ENCODE data around the gene SFSWAP. TPM values are rescaled to one million over a fixed set of nuclear protein-coding genes. Genes with fewer than 3 reads are reported as not detected.

The SFSWAP gene
- total RNA-seq, 1 experiment from 2014 or later = 48.1 TPM

DNA sequence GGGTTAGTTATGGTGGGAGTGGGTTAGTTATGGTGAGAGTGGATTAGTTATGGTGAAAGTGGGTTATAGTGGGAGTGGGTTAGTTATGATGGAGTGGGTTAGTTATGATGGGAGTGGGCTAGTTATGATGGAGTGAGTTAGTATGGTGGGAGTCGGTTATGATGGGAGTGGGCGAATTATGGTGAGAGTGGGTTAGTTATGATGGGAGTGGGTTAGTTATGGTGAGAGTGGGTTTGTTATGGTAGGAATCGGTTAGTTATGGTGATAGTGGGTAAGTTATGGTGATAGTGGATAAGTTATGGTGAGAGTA, 22.1 kb upstream of the SFSWAP start:
- Histone ChIP-seq H3K56ac (ENCODE audit: insufficient read length, low read depth, low read length) (no peak overlapping the region), H3K27me3 (ENCODE audit: insufficient read depth, low read length) (no peaks in the 10 kb centered on the region), H2BK120ac (ENCODE audit: low read depth, low read length, poor library complexity, severe bottlenecking) (no peak overlapping the region), H3K79me1 (ENCODE audit: insufficient read depth, low read depth, low read length, poor library complexity, severe bottlenecking) (no peaks in the 10 kb centered on the region), H3K27ac (ENCODE audit: insufficient read length, low read depth, low read length) (no peak overlapping the region), H3K79me2 (ENCODE audit: insufficient read depth, low read length) (no peaks in the 10 kb centered on the region), H3K4ac (ENCODE audit: low read depth, low read length) (no peak overlapping the region), H2BK15ac (ENCODE audit: low read depth, low read length) (no peak overlapping the region), H3K4me2 (ENCODE audit: insufficient read depth, insufficient read length, low read length) (no peak overlapping the region), H3K23ac (ENCODE audit: insufficient read length, low read depth, low read length) (no peak overlapping the region), H3K4me1 (ENCODE audit: insufficient read depth, low read length) (no peaks in the 10 kb centered on the region), H3K9me3 (ENCODE audit: control insufficient read depth, low read depth, low read length) (no peaks in the 10 kb centered on the region), H4K8ac (replicated peaks; ENCODE audit: insufficient read length, low read depth, low read length) (no peak overlapping the region), H3K14ac (ENCODE audit: insufficient read depth, low read length) (no peak overlapping the region), H3K23me2 (ENCODE audit: insufficient read length, low read depth, low read length, poor library complexity, severe bottlenecking) (no peaks in the 10 kb centered on the region), H3K9ac (ENCODE audit: extremely low read depth, insufficient read length, low read length) (no peak overlapping the region), H2AFZ (ENCODE audit: low read length) (no peak overlapping the region), H3K18ac (ENCODE audit: insufficient read length, low read depth, low read length) (no peak overlapping the region), H4K5ac (ENCODE audit: insufficient read length, low read depth, low read length) (no peak overlapping the region), H4K20me1 (ENCODE audit: control insufficient read depth, insufficient read depth, insufficient read length) (no peaks in the 10 kb centered on the region), H2AK5ac (ENCODE audit: insufficient read length, low read length) (no peak overlapping the region), H2BK12ac (ENCODE audit: insufficient read length, low read depth, low read length) (no peak overlapping the region), H2BK20ac (ENCODE audit: low read depth, low read length, poor library complexity, severe bottlenecking) (no peak overlapping the region), H3T11ph (ENCODE audit: low read length) (no peak overlapping the region), H4K91ac (ENCODE audit: insufficient read length, low read depth, low read length) (no peak overlapping the region), H2BK5ac (ENCODE audit: insufficient read length, low read length) (no peak overlapping the region)
- TF ChIP-seq, protein P1, sequence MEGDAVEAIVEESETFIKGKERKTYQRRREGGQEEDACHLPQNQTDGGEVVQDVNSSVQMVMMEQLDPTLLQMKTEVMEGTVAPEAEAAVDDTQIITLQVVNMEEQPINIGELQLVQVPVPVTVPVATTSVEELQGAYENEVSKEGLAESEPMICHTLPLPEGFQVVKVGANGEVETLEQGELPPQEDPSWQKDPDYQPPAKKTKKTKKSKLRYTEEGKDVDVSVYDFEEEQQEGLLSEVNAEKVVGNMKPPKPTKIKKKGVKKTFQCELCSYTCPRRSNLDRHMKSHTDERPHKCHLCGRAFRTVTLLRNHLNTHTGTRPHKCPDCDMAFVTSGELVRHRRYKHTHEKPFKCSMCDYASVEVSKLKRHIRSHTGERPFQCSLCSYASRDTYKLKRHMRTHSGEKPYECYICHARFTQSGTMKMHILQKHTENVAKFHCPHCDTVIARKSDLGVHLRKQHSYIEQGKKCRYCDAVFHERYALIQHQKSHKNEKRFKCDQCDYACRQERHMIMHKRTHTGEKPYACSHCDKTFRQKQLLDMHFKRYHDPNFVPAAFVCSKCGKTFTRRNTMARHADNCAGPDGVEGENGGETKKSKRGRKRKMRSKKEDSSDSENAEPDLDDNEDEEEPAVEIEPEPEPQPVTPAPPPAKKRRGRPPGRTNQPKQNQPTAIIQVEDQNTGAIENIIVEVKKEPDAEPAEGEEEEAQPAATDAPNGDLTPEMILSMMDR (conservative IDR thresholded peaks at IDR 0.05) = no peak
- peaks cover 3 to 8% of the 10 kb centered on the region in 2 experiments; a peak in 2 of 5 replicates for H3K9me3 Mint-ChIP-seq
- WGBS (ENCODE audit: extremely low coverage, insufficient read length, low lambda C conversion rate) = 100% methylated on average over 3 of the region's 3 CpGs
- no peak for DNase-seq
- H3K27me3 Mint-ChIP-seq (ENCODE audit: low read depth) = peaks cover 16% of the 10 kb centered on the region
- no peak overlapping the region for H3K4me3 Mint-ChIP-seq
- no peak overlapping the region for H3K27ac Mint-ChIP-seq
- H3K36me3 Mint-ChIP-seq (ENCODE audit: insufficient read depth in 1 of 3, low read depth in 3 of 3) = no peaks in the 10 kb centered on the region; a peak in 1 of 7 replicates
- H3K4me1 Mint-ChIP-seq = peaks cover under 1 to 8% of the 10 kb centered on the region in 2 experiments; a peak in 2 of 4 replicates

Data from H9 (cell line).